GM19023 (cell line): ENCODE measurements around the gene C8B.

ENCODE experiments used
- ATAC-seq: cut with Tn5 transposase; IDR thresholded peaks from one replicate; pipeline ENCODE4 v1.9.1; 2021; ENCODE audit warnings: mild to moderate bottlenecking, moderate library complexity; ENCODE audit not compliant: unreplicated experiment

Gene C8B

GRCh38 chr1:56972976-56973375 lies 7.2 kb upstream of the C8B start:
- ATAC-seq, result no peak

- ATAC-seq, result no peak
Measured at GRCh38 chr1:56970280-56970679, 4.5 kb upstream of the C8B start.

GRCh38 chr1:56968878-56969495 lies 3.2 kb upstream of the C8B start:
- no peak for ATAC-seq

GRCh38 chr1:56967900-56968832 lies 2.4 kb upstream of the C8B start:
- ATAC-seq, result no peak

GRCh38 chr1:56967355-56967754 lies 1.5 kb upstream of the C8B start:
- ATAC-seq, result no peak

DNA sequence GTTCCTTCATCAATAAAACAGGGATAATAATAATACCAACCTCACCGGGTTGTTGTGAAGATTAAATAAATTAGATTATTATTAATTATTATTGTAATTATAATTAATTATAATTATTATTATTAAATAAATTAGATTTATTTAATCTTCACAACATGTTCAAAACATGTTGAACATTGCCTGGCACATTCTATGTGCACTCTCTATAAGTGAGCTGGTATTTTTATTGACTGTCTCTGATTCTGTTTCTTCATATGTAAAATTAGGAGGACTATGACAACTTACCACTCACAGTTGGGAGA lies 834 bp upstream of the C8B start:
- no peak for ATAC-seq

- ATAC-seq, result no peak
Measured at GRCh38 chr1:56965191-56965590, 624 bp downstream of the C8B start.

DNA sequence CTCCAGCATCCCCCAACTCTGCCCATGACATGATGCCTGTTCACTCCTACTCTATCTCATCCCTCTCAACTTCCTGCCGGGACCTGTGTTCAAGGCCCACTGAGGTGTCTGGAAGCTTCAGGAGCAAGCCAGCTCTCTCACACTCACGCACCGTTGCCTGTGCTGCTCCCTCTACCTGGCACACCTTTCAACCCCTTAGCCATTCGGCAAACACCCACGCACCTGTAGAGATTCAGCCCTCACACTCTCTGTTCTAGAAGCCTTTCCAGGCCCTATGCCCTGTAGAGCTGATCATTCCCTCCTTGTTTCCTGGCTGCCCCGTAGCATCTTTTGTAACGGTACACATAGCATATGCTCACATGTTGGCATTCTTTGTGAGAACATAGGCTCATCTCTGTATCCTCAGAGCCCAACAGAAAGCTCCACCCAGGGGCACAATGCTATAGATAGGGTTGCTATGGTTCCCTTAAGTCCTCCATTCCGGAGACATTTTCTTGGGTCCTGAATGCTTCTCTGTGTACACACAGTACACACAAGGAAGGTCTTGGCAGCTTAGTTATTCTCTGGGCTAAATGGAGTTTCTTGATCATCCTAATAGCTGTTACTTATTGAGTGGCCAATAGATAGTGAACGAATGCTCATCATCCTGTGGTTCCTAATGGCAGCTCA lies 1.3 kb downstream of the C8B start:
- no peak for ATAC-seq

DNA sequence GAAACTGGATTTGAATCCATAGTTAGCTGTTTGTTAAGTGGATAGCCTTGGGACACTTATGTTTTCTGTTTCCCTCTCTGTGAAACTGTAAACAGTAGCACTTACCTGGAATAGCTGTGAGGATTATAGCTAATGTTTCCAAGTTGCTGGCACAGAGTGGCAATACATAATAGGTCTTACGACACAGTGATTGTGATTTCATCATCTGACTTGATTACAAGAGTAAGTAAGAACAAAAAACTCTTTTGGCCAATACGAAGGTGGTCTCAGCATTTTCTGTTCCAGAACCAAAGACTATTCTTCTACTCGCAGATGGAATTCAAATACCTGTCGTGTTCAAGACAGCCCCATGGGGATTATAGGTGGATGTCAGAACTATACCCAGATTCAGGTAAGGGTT lies 2.1 kb downstream of the C8B start:
- no peak for ATAC-seq

GRCh38 chr1:56961426-56961825 lies 4.4 kb downstream of the C8B start:
- ATAC-seq, result no peak

DNA sequence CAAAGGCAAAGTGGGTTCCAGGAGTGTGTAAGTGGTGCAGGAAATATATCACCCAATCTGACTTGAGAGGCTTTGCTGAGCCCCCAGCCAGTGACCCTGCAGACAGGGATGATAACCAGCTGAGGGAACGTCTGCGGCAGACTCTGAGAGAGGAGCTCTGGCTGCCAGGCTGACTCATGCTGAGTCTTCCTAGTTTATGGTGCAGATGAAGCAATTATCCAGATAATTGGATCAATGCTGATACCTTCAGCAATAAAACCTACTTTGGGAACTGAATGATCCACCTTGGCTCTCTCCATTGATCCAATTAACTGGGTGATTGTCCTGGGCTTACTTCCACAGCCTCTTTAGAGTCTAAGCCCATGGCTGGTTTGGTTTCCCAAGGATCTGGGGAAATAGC lies 7.3 kb downstream of the C8B start:
- ATAC-seq, result no peak

- ATAC-seq, result no peak
Measured at GRCh38 chr1:56957931-56958330, 7.9 kb downstream of the C8B start.

DNA sequence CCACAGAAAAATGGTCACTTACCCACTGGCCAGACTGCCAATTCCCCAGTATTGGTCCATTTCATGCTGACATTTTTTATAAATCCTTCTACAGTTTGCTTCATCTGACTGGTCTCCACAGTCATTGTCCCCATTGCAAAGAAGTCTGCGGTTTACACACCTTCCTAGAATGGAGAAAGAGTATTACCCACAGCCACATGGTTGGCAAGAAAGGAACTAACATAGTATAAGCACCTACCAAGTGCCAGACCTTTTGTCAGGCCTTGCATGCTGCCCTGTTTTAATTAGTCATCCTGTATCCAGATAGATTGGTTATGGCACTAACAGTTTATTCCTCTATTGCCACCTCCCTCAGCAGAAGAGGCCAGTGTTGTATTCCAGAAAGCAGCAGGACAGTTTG lies 11.2 kb downstream of the C8B start:
- ATAC-seq, result no peak

DNA sequence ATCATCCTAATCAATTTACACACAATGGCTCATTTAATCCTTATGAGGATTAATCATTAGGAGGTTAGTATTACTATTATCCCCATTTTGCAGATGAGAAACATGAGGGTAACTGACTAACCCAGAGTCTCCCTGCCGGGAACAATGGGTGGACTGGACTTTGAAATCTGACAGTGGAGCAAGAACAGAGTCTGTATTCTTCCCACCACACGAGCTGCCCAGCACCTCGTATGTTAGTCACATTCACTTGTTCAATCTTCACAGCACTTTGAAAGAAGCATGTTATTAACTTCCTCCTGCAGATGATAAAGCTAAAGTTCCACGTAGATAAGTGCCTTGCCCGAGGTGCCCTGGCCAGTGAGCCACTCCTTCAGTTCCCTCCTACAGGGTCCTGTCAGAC lies 12.4 kb downstream of the C8B start:
- no peak for ATAC-seq

DNA sequence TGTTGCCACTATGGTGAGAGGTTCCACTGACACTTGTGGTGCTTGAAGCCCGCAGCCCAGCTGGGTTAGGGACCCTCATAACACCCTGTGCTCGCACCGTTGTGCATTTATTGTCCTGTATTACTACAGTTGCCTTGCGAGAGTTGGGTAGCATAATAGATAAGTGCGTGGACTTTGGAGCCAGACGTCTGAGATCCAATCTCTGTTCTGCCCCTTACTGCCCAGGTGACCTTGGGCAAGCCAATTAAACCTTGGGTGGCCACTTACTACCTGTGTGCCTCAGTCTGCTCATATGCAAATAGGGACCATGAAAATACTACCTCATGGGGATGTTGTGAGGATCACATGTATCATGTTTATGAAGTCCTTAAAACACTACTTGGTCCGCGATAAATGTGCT lies 13.3 kb downstream of the C8B start:
- ATAC-seq, result no peak

GRCh38 chr1:56948403-56949023 lies 17.3 kb downstream of the C8B start:
- ATAC-seq, result no peak

DNA sequence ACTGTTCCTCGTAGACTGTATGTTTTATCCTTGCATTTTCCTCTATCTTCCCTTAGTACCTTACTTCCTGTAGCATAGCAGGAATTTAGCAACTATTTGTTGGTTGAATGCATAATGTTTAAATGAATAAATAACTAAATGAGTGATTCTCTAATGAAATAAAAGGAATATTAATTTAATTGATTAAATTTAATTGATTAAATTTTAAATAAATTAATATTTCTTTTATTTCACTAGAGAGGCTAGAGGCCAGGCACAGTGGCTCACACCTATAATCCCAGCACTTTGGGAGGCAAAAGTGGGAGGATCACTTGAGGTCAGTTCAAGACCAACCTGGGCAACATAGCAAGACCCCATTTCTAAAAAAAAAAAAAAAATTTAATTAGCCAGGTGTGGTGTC lies 25.8 kb downstream of the C8B start:
- no peak for ATAC-seq

DNA sequence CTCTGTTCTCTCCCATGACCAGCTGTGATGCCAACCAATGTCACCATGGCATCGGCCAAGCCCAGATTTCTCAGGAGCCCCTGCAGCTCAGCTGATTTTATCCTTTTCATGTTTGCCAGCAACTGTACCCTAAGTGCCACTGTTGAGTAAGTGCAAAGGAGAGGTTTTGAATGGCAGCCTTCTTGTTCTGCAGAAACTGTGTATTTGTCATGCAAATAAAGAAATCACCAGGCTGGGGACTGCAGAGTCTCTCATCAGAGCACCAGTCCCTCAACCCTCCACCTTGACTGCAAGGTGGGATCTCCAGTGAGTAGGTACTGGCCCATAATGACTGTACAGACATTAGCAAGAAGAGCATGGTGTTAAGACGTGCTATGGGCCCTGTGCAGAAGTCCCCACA lies 26.6 kb downstream of the C8B start:
- ATAC-seq, result no peak

DNA sequence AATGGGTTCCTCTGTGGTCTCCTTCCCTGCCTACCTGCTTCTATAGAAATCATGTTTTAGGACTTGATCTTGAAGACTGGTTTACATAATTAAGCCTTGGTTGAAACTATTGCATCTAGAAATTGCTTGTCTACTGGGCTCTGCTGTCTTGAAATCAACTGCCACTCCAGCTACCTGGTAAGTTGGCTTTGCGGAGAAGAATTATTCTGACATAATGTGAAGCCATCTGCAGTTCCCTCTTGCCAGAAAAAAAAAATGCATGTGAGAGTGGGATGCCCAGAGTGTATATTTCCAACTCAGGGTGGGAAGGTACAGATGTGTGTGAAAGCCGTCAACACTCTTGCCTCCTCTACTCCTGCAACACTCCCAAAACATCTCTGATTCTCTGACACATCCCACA lies 27.2 kb downstream of the C8B start:
- no peak for ATAC-seq

DNA sequence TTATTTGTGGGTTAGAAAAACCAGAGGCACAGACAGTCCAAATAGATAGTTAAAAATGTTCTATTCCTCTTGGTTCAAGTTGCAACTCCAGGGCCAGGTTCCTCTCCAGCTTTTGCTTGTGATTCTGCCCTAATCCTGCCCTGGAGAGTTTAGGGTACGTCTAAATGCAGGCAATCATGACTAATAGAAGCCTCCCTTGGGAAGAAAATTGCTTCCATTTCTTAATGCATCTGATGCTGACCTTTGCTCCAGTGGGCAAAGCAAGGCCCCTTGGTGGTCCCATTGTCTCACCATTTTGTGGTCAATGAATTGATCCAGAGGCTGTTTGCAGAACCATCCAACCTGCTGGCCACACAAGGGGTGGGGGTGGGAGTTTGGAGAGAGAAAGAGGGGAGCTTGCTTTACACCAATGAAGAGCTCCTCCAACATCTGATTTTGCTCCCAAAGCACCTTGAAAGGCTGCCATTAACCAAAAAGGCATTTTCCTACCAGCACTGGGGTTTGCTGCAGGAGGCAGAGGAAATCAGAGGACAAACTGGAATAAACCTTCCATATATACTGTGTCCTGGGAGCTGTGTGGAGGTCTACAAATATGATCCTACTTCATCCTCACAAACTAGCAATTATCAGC lies 31.3 kb downstream of the C8B start:
- ATAC-seq, result no peak

DNA sequence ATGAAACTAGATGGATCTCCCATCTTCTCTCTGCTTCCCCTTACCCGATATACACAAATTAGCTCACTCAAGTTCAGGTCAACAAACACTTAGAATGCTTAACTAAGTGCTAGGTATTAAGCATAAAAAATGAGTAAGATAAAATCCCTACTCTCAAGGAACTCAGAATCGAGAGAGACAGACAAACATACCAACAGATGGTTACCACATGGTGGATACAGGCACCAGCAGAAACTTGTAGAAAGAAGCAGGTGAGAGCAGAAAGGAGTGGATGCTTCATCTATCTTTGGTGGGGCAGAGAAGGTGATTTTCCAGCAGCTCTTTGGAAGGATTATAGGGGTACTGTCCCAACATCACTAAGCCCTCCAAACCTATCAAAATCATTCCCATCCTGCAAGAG lies 32.2 kb downstream of the C8B start:
- ATAC-seq, result no peak
